Measurements from ENCODE around the gene FBXW5.

FBXW5 gene

GRCh38 chr9:136944519-136945332 is at the start of gene FBXW5, which contains the start of gene C8G:
Gene FBXW5 (minus strand): TSS chr9:136944738. CDS start chr9:136944083, 655 bp downstream.
Gene C8G (plus strand): TSS chr9:136945243. CDS start chr9:136945321, 78 bp downstream.
- peak; percentile 66 for DNase-seq

DNA sequence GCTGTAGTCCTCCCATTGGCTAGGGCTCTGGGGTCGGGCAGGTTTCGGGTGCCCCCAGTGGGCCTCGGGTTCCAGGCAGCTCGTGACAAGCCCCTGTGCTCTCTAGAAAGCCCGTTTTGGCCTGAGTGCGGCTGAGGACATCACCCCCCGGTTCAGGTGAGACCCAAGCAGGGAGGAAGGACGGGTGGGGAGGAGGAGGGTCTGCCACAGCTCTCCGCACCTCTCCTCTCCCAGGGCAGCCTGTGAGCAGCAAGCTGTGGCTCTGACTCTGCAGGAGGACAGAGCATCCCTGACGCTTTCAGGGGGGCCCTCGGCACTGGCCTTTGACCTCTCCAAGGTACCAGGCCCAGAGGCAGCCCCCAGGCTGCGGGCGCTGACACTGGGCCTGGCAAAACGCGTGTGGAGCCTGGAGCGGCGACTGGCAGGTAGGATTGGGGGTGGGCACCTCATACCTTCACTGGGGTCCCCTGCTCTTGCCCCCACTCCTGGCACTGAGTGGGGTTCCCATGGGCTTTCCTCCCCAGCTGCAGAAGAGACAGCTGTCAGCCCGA is 48.4 kb upstream of the FBXW5 start:
- no peak for DNase-seq

DNA sequence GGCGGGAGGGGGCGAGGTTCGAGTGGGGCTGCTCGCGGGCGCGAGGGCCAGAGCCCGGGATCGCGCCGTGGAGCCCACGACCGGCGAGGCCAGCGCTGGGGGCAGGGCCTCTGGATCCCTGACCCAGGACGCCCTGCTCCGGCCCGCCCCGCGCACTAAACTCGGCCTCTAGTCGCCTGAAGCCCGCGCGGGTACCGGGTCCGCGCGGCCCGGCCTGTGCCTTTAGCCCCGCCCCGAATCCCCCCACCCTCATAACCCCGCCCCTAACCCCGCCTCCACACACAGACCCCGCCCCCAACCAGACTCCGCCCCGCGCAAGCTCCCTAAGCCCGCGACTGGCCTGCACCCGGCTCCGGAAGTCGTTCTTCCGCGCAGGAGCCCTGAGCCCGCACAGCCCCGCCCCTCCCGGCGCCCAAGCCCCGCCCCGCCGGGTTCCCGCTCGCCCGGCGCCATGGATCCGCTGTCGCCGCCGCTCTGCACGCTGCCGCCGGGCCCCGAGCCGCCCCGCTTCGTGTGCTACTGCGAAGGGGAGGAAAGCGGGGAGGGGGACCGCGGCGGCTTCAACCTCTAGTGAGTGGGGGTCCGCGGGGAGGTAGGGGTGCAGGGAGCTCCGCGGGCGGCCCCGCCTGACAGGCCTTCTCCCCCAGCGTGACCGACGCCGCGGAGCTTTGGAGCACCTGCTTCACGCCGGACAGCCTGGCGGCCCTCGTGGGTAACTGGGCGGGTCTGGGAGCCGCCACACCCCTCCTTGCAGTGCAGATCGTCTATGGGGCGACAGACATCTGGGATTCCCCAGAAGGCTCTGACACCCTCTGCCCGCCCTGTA is 47.7 kb upstream of the FBXW5 start, which contains the start of gene PAXX:
TSS of gene PAXX (plus strand) at position 430 of the 826 bp plus-strand sequence. CDS start at position 452, 22 bp downstream.
- DNase-seq, result no peak

DNA sequence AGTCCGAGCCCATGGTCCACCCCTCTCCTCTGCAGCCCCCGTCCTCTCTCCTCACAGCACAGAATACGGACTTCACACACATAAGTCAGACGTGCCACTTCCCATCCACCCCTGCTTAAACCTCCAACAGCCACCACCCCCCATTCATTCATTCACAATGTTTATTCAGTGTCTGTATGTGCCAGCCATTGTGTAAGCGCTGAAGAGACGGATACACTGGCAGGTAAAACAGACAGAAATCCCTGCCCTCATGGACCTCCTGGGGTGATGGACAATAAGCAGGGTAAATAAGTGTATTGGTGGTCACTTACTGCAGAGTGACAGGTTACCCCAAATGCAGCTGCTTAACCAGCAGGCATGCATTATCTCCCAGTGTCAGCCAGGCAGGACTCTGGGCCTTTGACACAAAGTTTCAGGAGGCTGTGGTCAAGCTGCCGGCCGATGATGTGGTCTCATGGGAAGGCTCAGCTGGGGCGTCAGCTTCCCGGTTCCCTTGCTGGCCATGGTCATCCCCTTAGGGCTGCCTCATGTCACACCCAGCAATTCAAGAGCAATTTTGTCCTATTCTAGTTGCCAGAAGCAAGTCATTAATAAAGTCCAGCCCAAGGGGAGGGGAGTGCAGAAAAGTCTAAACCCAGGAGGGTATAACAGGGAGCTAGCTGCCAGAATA is 45.8 kb upstream of the FBXW5 start:
- no peak for DNase-seq

DNA sequence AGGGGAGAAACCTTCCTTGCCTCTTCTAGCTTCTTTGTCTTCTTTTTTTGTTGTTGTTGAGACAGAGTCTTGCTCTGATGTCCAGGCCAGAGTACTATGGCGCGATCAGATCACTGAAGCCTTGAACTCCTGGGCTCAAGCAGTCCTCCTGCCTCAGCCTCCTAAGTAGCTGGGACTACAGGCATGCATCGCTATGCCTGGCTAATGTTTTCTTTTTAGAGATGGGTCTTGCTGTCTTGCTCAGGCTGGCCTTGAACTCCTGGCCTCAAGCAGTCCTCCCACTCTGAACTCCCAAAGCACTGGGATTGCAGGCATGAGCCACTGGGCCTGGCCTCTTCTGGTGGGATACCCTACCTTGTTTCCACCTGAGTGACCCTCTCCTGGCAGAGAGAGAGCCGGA is 44.3 kb upstream of the FBXW5 start:
- no peak for DNase-seq

- DNase-seq, result no peak
These were observed 41.3 kb upstream of the FBXW5 start for GRCh38 chr9:136985853-136986252.

DNA sequence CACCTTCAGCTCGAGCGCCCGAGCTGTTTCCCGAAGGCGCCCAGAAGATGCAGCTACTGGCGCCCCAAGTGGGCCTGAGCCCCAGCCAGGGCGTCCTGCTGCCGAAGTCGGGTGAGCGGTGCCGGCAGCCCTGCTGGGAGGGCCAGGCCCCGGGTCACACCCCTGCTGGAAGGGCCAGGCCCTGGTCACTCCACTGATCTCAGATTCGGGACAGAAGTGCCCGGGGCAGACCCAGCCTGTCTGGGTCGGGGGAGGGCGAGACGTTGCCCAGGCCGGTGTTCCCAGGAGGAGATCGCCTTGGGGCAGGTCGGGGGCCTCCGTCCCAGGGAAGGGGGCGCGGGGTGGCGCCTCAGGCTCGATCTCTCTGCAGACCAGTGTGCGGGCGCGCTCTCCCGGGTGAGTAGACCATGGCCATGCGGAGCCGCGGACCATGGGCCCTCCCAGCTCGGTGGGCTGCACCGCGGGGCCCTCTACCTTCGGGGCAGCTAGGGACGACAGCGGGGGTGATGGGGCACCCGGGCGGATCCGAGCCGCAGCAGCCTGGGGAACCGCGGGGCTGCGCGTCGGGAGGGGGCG is 40.6 kb upstream of the FBXW5 start:
- DNase-seq, result no peak

GRCh38 chr9:136984464-136985026 is 40.0 kb upstream of the FBXW5 start:
- DNase-seq, result no peak

DNA sequence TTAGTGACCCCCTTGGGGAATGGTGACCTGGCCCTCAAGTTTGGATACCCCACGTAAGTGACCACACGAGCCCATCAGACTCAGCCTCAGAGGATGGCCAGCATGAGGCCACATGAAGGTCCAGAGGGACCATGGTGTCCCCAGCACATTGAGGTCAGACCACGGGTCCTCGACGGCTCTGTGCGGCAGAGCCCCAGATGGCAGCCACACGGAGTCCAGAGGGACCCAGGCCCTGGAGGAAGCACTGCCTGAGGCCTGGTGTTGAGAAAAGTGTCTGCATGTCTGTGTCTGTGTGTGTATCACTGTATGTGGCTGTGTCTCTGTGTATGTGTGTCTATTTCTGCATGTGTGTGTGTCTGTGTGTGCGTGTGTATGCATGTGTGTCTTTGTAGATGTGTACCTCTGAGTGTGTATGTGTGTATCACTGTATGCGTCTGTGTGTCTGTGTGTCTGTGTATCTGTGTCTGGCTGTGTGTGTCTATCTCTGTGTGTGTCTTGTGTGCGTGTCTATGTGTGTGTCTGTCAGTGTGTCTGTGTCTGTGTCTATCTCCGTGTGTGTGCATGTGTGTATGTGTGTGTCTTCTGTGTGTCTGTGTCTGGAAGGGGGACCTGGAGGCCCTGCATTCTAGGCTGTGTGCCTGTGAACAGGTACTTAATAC is 39.2 kb upstream of the FBXW5 start:
- DNase-seq, result no peak

- DNase-seq, result no peak
These were observed 38.6 kb upstream of the FBXW5 start for GRCh38 chr9:136983167-136983566.

DNA sequence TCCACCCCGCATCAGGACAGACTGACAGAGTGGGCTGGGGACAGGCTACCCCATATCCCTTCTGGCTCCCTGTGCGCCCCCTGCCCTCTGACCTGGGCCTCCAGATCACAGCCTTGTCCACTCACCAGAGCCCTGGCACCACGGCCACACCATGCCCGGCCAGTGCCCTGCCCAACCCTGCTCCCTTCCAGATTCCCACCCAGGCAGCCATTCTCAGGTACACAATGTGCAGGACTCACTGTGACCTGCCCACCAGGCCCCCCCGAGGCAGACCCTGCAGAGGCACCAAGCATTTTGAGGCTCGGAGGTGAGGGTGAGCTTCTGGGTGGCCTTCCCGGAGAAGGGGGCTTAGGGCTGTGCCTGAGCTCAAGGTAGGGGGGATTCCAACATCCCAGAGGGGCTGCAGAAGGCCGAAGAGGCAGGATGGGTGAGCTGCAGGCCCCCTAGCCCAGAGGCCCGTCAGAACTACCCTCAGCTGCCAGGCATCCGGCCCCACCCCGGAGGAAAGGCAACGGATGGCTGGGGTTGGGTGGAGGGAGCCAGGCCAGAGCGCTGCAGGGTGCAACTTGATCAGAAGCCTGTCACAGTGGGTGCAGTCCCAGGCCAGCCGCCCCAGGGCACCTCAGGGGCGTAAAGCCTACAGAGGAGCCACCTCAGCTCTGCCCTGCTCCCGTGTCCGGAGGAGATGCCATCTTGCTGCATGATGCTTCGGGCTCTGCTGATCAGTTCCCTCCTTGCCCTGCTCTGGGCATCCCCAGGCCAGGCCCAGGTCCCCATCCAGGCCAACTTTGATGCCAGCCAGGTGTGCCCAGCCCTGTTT is 37.9 kb upstream of the FBXW5 start, which contains the start of gene LCNL1:
TSS of gene LCNL1 (plus strand) at position 762 of the 820 bp plus-strand sequence. CDS start 594 bp downstream, outside the sequence.
- DNase-seq, result no peak

DNA sequence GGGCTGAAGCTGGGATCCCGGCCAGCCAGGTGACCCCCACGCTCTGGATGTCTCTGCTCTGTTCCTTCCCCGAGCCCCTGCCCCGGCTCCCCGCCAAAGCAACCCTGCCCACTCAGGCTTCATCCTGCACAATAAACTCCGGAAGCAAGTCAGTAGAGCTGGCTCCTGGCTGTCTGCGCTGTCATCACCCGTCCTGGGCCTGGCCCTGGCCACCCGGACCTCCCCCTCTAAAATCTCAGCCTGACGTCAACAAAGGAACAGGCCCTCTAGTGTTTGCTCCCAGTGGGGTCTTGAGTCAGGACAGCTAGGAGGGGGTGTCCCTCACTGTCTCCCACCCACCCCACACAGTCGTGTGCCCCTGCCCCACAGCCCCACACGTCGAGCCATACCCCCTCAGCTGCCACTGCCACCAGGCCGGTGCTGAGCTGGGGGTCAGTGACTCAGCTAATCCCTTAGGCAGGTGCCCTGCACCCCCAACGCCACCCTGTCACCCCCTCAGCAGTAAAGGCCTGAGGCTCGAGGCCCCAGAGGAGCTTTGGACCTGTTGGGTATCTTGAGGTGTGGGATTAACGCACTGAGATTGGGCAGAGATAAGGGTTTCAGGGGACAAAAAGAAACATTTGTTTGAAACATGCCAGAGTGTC is 37.2 kb upstream of the FBXW5 start:
- no peak for DNase-seq

GRCh38 chr9:136980669-136981478 is 36.3 kb upstream of the FBXW5 start:
- DNase-seq, result no peak

GRCh38 chr9:136979769-136980587 is 35.4 kb upstream of the FBXW5 start:
- no peak for DNase-seq

DNA sequence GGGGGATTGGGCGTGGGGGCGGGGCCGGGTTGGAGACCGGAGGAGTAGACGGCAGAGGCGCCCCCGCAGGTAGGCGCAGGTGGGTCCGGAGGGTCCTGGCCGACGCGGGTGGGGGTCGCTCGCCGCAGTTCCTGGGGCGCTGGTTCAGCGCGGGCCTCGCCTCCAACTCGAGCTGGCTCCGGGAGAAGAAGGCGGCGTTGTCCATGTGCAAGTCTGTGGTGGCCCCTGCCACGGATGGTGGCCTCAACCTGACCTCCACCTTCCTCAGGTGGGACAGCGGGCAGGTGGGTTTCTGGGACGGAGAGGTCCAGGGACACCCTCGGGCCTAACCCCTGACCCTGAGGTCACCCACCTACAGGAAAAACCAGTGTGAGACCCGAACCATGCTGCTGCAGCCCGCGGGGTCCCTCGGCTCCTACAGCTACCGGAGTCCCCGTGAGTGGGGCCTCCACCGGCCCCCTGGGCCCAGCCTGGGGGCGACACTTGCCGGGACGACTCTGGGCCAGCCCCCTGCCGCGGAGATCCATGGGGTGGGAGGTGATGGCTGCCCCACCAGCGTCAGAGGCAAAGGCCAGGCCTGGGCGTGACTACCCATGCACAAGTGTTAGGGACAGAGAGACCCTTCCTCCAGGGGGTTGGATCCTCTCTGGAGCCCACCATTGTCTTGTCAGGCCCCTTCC is 34.5 kb upstream of the FBXW5 start:
- no peak for DNase-seq

- no peak for DNase-seq
These were observed 33.7 kb upstream of the FBXW5 start for GRCh38 chr9:136978073-136978864.

GRCh38 chr9:136977649-136978072 is 33.1 kb upstream of the FBXW5 start:
- no peak for DNase-seq
